H1 (cell line): ENCODE results near the gene CCAR1.

Experiments used
- CEBPB ChIP-seq: IDR thresholded peaks from 2 replicates; pipeline ENCODE4 v1.6.1; 2012; ENCODE audit warnings: low read depth, low read length
- CTCF ChIP-seq, 3 experiments: IDR thresholded peaks; 1 replicate in 2 of 3; 2 replicates in 1 of 3; pipeline versions ENCODE4 v1.5.1 to v1.6.1; 2011; ENCODE audit warnings: low read length in 3 of 3, mild to moderate bottlenecking in 3 of 3, inconsistent platforms in 2 of 3, low read depth in 1 of 3, moderate library complexity in 1 of 3; ENCODE audit not compliant: insufficient read depth in 1 of 3; ENCODE audit errors: control extremely low read depth in 1 of 3
- NRF1 ChIP-seq: IDR thresholded peaks from 2 replicates; pipeline ENCODE4 v1.6.1; 2011; ENCODE audit warnings: mild to moderate bottlenecking, low read depth, low read length, improper control_type of control experiment
- TAF7 ChIP-seq: optimal IDR thresholded peaks from 2 replicates; pipeline ENCODE3; 2011; ENCODE audit warnings: low read depth, mild to moderate bottlenecking, inconsistent platforms, low read length, moderate library complexity, borderline replicate concordance

DNA sequence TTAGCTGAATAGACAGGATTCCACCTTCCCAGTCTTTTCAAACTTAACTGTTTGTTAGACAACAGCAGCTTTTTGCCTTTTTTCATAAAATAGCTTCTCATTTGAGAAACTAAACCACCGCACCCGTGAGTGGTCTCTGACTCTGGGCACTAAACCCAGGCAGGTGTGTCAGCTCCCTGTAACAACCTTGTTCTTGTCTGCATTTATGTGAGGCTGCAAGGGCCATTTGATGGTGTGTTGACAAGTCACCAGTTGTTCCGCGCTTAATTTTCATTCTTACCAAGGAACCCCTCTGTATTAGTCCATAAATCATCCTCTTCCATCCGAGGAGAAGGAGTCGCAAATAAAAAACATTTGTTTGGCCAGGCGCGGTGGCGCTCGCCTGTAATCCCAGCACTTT, 107.8 kb downstream of the CCAR1 start:
- no peak for TF ChIP-seq CEBPB
- no peak for TF ChIP-seq NRF1
- TF ChIP-seq CTCF (IDR thresholded peaks at IDR 0.05; ENCODE audit: control extremely low read depth in 1 of 3, insufficient read depth in 1 of 3, low read depth in 1 of 3, low read length in 3 of 3), result no peak
- TF ChIP-seq TAF7, result no peak
